ENCODE data around the gene TAS1R1. TPM values are rescaled to one million over a fixed set of nuclear protein-coding genes. Genes with fewer than 3 reads are reported as not detected.

The TAS1R1 gene
- total and polyA plus RNA-seq, 9 of the 15 experiments (the other 6 are each of a cell fraction or from before 2014, with no cell fraction given) = 0.06 TPM; not detected in 8

DNA sequence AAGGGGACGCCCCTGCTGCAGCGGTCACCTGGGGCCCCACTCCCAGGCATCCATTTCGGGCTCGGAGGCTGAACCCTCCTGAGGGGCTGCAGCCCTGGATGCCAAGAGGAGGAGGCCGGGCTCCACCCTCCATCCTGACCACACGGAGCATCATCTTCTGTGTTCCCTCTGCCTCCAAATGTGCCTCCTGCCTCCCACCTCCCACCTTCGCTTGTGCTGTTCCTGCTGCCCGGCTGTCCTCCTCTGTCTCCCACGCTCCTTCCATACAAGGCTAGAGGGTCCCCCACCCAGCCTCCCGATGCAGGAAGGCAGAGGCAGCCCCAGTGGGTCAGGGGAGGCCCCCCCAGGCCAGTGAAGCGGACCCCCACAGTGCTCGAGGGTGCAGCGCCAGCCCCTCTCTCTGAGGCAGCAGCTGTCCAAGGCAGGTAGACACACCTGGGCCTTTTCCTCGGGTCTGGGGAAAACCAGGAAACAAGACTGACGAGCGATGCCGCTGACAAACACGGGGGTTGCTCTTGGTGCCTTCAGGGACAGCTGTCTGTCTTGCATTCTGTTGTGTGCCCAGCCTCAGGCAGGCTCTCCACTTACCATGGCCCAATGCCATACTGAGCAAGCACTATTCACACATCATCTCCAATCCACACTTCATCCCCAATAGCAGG is 46.8 kb upstream of the TAS1R1 start (continued):
- TF ChIP-seq, protein P1, sequence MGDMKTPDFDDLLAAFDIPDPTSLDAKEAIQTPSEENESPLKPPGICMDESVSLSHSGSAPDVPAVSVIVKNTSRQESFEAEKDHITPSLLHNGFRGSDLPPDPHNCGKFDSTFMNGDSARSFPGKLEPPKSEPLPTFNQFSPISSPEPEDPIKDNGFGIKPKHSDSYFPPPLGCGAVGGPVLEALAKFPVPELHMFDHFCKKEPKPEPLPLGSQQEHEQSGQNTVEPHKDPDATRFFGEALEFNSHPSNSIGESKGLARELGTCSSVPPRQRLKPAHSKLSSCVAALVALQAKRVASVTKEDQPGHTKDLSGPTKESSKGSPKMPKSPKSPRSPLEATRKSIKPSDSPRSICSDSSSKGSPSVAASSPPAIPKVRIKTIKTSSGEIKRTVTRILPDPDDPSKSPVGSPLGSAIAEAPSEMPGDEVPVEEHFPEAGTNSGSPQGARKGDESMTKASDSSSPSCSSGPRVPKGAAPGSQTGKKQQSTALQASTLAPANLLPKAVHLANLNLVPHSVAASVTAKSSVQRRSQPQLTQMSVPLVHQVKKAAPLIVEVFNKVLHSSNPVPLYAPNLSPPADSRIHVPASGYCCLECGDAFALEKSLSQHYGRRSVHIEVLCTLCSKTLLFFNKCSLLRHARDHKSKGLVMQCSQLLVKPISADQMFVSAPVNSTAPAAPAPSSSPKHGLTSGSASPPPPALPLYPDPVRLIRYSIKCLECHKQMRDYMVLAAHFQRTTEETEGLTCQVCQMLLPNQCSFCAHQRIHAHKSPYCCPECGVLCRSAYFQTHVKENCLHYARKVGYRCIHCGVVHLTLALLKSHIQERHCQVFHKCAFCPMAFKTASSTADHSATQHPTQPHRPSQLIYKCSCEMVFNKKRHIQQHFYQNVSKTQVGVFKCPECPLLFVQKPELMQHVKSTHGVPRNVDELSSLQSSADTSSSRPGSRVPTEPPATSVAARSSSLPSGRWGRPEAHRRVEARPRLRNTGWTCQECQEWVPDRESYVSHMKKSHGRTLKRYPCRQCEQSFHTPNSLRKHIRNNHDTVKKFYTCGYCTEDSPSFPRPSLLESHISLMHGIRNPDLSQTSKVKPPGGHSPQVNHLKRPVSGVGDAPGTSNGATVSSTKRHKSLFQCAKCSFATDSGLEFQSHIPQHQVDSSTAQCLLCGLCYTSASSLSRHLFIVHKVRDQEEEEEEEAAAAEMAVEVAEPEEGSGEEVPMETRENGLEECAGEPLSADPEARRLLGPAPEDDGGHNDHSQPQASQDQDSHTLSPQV (IDR thresholded peaks at IDR 0.05) = no peak
- TF ChIP-seq RNF2 (IDR thresholded peaks at IDR 0.05) (no peak), ZEB2 (IDR thresholded peaks at IDR 0.05) (no peak)
- TF ChIP-seq, protein P2, sequence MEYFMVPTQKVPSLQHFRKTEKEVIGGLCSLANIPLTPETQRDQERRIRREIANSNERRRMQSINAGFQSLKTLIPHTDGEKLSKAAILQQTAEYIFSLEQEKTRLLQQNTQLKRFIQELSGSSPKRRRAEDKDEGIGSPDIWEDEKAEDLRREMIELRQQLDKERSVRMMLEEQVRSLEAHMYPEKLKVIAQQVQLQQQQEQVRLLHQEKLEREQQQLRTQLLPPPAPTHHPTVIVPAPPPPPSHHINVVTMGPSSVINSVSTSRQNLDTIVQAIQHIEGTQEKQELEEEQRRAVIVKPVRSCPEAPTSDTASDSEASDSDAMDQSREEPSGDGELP (CRISPR knock-in tag; IDR thresholded peaks at IDR 0.05; ENCODE audit: borderline replicate concordance) = peak; percentile 23; the same call in 1 of the 2 replicates

DNA sequence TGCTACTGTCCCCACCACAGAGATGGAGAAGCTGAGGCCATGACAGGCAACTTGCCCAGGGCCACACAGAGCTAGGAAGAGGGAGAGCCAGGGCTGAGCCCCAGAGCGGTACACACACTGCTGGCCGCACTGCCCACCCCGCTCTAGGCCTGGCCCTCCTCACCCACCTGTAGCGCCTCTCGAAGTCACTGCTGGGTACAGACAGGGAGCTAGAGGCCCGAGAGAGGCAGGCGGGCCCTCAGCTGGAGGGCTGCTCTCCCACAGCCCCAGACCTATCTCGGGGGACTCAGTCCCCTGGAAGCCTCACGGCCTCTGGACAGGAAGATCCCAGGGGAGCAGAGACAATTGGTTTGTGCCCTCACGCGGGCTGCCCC is 46.3 kb upstream of the TAS1R1 start:
- Histone ChIP-seq H3K9me1 (ENCODE audit: control insufficient read depth, insufficient read depth, low read length) (no peaks in the 10 kb centered on the region), H3K4me1 (replicated peaks in 1 of 2; ENCODE audit: control insufficient read depth in 2 of 2, insufficient read depth in 2 of 2, low read length in 2 of 2) (peaks cover 0 to 59% of the 10 kb centered on the region in 2 experiments; a peak in 2 of 5 replicates), H3K27me3 (ENCODE audit: control insufficient read depth in 2 of 2, insufficient read depth in 2 of 2, low read length in 2 of 2) (peaks cover 57 to 97% of the 10 kb centered on the region in 2 experiments), H3K36me3 (ENCODE audit: control insufficient read depth, insufficient read depth, low read length) (no peaks in the 10 kb centered on the region), H3K9me3 (replicated peaks; ENCODE audit: control insufficient read depth, insufficient read depth, low read depth, low read length) (no peaks in the 10 kb centered on the region), H3K9ac (ENCODE audit: insufficient read depth in 1 of 2, low read depth in 2 of 2, low read length in 2 of 2) (0 out of 4 replicates have a peak overlapping the region, but pooled peaks of 1 of the 2 experiments have one; percentile 4), H3K4me2 (ENCODE audit: insufficient read depth, low read length) (no peak overlapping the region), H3K4me3 (no peak overlapping the region), H2AFZ (ENCODE audit: low read depth, low read length) (no peak overlapping the region), H3K79me2 (ENCODE audit: control insufficient read depth, insufficient read depth, low read length) (no peaks in the 10 kb centered on the region), H3K27ac (ENCODE audit: extremely low read depth, low read depth, low read length) (no peak overlapping the region), H4K20me1 (replicated peaks; ENCODE audit: control insufficient read depth, insufficient read depth, low read length) (peaks cover 28% of the 10 kb centered on the region; the same call in 1 of the 2 replicates)
- WGBS (ENCODE audit: insufficient coverage, low coverage, missing lambda C conversion rate) = 10% methylated on average over 11 of the region's 11 CpGs
- POLR2A ChIA-PET = interaction anchor here (0.8 to 1.1 kb wide), 4 partner anchors 13 to 26 kb away, joined by 3 to 4 read pairs (median 4); no protein-coding TSS in a partner anchor
- no TSS peak for BruUV-seq (replicated peaks)
- FAIRE-seq (no peak), ATAC-seq (peak; percentile 11; the same call in 2 of the 3 replicates), DNase-seq (ENCODE audit: extremely low read depth in 1 of 4, low spot score in 3 of 4) (no peak)
- intact Hi-C loops (cut with micrococcal nuclease) (no loop called here), in situ Hi-C loops (cut with MboI) (no loop called here)
- CTCF ChIA-PET (ENCODE audit: low intra/inter-chr PET ratio) = no interaction called here
- TF ChIP-seq ZFX (CRISPR knock-in tag; IDR thresholded peaks at IDR 0.05) (no peak), BCL6 (CRISPR knock-in tag; IDR thresholded peaks at IDR 0.05) (no peak), ETV6 (IDR thresholded peaks at IDR 0.05; ENCODE audit: borderline replicate concordance in 1 of 2, low read depth in 2 of 2, low read length in 1 of 2) (no peak), ETV6 (CRISPR knock-in tag; IDR thresholded peaks at IDR 0.05; ENCODE audit: borderline replicate concordance) (no peak), MEIS2 (IDR thresholded peaks at IDR 0.05; ENCODE audit: partially characterized antibody) (no peak), ZNF282 (CRISPR knock-in tag; IDR thresholded peaks at IDR 0.05) (no peak)
- TF ChIP-seq, protein P3, sequence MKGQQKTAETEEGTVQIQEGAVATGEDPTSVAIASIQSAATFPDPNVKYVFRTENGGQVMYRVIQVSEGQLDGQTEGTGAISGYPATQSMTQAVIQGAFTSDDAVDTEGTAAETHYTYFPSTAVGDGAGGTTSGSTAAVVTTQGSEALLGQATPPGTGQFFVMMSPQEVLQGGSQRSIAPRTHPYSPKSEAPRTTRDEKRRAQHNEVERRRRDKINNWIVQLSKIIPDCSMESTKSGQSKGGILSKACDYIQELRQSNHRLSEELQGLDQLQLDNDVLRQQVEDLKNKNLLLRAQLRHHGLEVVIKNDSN (CRISPR knock-in tag; IDR thresholded peaks at IDR 0.05) = no peak
- TF ChIP-seq, protein P4, sequence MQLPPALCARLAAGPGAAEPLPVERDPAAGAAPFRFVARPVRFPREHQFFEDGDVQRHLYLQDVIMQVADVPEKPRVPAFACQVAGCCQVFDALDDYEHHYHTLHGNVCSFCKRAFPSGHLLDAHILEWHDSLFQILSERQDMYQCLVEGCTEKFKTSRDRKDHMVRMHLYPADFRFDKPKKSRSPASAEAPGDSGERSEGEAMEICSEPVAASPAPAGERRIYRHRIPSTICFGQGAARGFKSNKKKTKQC (CRISPR knock-in tag; IDR thresholded peaks at IDR 0.05) = no peak
- TF ChIP-seq, protein P5, sequence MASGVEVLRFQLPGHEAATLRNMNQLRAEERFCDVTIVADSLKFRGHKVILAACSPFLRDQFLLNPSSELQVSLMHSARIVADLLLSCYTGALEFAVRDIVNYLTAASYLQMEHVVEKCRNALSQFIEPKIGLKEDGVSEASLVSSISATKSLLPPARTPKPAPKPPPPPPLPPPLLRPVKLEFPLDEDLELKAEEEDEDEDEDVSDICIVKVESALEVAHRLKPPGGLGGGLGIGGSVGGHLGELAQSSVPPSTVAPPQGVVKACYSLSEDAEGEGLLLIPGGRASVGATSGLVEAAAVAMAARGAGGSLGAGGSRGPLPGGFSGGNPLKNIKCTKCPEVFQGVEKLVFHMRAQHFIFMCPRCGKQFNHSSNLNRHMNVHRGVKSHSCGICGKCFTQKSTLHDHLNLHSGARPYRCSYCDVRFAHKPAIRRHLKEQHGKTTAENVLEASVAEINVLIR (CRISPR knock-in tag; IDR thresholded peaks at IDR 0.05) = no peak
